Measurements from ENCODE around the gene ZNF430. TPM values are rescaled to one million over a fixed set of nuclear protein-coding genes. Genes with fewer than 3 reads are reported as not detected.

ZNF430 gene
- total RNA-seq, 1 donor = 9.9 TPM

DNA sequence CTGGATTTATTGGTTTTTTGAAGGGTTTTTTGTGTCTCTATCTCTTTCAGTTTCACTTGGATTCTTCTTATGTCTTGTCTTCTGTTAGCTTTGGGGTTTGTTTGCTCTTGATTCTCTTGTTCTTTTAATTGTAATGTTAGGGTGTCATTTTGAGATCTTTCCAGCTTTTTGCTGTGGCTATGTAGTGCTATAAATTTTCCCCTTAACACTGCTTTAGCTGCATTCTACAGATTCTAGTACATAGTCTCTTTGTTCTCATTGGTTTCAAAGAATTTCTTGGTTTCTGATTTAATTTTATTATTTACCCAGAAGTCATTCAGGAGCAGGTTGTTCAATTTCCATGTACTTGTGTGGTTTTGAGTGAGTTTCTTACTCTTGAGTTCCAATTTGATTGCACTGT, 24.6 kb downstream of the ZNF430 start:
- TF ChIP-seq CTCF (IDR thresholded peaks at IDR 0.05; ENCODE audit: insufficient read depth, low read length) = no peak
- DNase-seq (ENCODE audit: low read depth) = no peak
- no peak overlapping the region for H3K4me3 ChIP-seq (ENCODE audit: low read depth, low read length)

GRCh38 chr19:21046489-21046888, 26.0 kb downstream of the ZNF430 start:
- TF ChIP-seq CTCF (IDR thresholded peaks at IDR 0.05; ENCODE audit: insufficient read depth, low read length) = no peak
- H3K4me3 ChIP-seq (ENCODE audit: low read depth, low read length) = no peak overlapping the region
- no peak for DNase-seq (ENCODE audit: low read depth)

DNA sequence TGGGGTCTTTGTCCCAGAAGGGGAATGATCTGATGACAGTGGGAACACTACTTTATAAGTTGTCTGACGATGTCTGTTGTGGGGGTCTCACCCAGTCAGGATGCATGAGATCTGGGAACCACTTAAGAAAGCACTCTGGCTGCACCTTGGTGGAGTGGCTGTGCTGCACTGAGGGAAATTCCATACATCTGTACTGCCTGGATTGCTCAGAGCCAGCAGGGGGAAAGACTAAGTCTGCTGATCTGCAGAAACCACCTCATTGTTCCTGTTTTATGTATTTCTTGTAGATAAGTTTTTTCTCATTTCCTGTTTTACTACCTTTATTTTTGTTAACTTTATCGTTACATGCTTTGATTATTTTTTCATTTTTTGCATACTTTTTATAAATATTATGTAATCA, 27.3 kb downstream of the ZNF430 start:
- no peak for DNase-seq (ENCODE audit: low read depth)
- H3K4me3 ChIP-seq (ENCODE audit: low read depth, low read length) = no peak overlapping the region
- no peak for TF ChIP-seq CTCF (IDR thresholded peaks at IDR 0.05; ENCODE audit: insufficient read depth, low read length)

- H3K4me3 ChIP-seq (ENCODE audit: low read depth, low read length) = no peak overlapping the region
- TF ChIP-seq CTCF (IDR thresholded peaks at IDR 0.05; ENCODE audit: insufficient read depth, low read length) = no peak
- DNase-seq (ENCODE audit: low read depth) = no peak
These were observed 32.4 kb downstream of the ZNF430 start for GRCh38 chr19:21052902-21053301.

- no peak for DNase-seq (ENCODE audit: low read depth)
- TF ChIP-seq CTCF (IDR thresholded peaks at IDR 0.05; ENCODE audit: insufficient read depth, low read length) = no peak
- no peak overlapping the region for H3K4me3 ChIP-seq (ENCODE audit: low read depth, low read length)
These were observed 44.9 kb downstream of the ZNF430 start for GRCh38 chr19:21065336-21065735.

- peak; percentile 80 for DNase-seq (ENCODE audit: low read depth)
- peak within 1 kb of the TSS; percentile 71 for H3K4me3 ChIP-seq (ENCODE audit: low read depth, low read length)
- no peak for TF ChIP-seq CTCF (IDR thresholded peaks at IDR 0.05; ENCODE audit: insufficient read depth, low read length)
These were observed 61.8 kb downstream of the ZNF430 start, which contains the start of gene ZNF714 for GRCh38 chr19:21082011-21082975. ZNF714 (plus strand) TSS chr19:21082203; CDS start chr19:21098269, 16,066 bp downstream.

Measured in fibroblast of the aortic adventitia (primary cell).